OCI-LY3 (cell line): Measurements from ENCODE around the gene LBHD1.
A peak's percentile ranks its signal among the peaks of the same experiment; 100 is the strongest.
"Not testable (repeated sequence)": the region's sequence is repeated elsewhere in the genome, so short reads cannot be mapped to it uniquely, and the experiment has no call there.

Source experiments
- H2AFZ ChIP-seq: fragments of 200-600, 300-600 bp; shearing (Covaris generic); 2 replicates; pipeline ENCODE4 v1.6.0; 2014; ENCODE audit warnings: antibody characterized with exemption, low read depth, low read length
- H3K27ac ChIP-seq: fragments of 200-600, 300-600 bp; sonication (generic); 2 replicates; pipeline ENCODE4 v1.5.1; 2014; ENCODE audit warnings: mild to moderate bottlenecking, low read length, moderate library complexity, mixed read lengths
- H3K27me3 ChIP-seq: fragments of 200-600, 300-600 bp; sonication (generic); 2 replicates; pipeline ENCODE4 v1.6.1; 2014; ENCODE audit warnings: low read depth, low read length, mixed read lengths
- H3K36me3 ChIP-seq: fragments of 200-600, 300-600 bp; sonication (generic); replicated peaks from 2 replicates; pipeline ENCODE3; 2014; ENCODE audit warnings: low read depth, low read length, mixed read lengths
- H3K4me1 ChIP-seq: fragments of 300-600, 200-600 bp; sonication (generic); 2 replicates; pipeline ENCODE4 v1.6.1; 2014; ENCODE audit warnings: low read length, mixed read lengths
- H3K4me2 ChIP-seq: fragments of 200-600, 300-600 bp; sonication (generic); 2 replicates; pipeline ENCODE4 v1.6.1; 2014; ENCODE audit warnings: low read length, mixed read lengths
- H3K4me3 ChIP-seq: fragments of 300-600, 200-600 bp; sonication (generic); 2 replicates; pipeline ENCODE4 v1.5.1; 2014; ENCODE audit warnings: antibody characterized with exemption, mild to moderate bottlenecking, low read length, moderate library complexity
- H3K79me2 ChIP-seq: fragments of 300-600, 200-600 bp; shearing (Covaris generic); 2 replicates; pipeline ENCODE4 v1.6.1; 2014; ENCODE audit warnings: mild to moderate bottlenecking, low read length, mixed read lengths
- H3K9ac ChIP-seq: fragments of 300-600, 200-600 bp; shearing (Covaris generic); 2 replicates; pipeline ENCODE4 v1.6.0; 2014; ENCODE audit warnings: mild to moderate bottlenecking, low read length, moderate library complexity
- H3K9me3 ChIP-seq: fragments of 200-600, 300-600 bp; shearing (Covaris generic); 2 replicates; pipeline ENCODE4 v1.6.1; 2014; ENCODE audit warnings: low read length, mixed read lengths; ENCODE audit not compliant: insufficient read depth
- H4K20me1 ChIP-seq: fragments of 200-600, 300-600 bp; sonication (generic); 2 replicates; pipeline ENCODE4 v1.6.1; 2016; ENCODE audit warnings: low read length, mixed read lengths; ENCODE audit not compliant: insufficient read depth
- CTCF ChIP-seq: fragments of 200-600, 300-600 bp; sonication (generic); IDR thresholded peaks from 2 replicates; pipeline ENCODE4 v1.5.1; 2014; ENCODE audit warnings: antibody characterized with exemption, low read length, low read depth
- EZH2phosphoT487 ChIP-seq: fragments of 200-600 bp; shearing (Covaris generic); IDR thresholded peaks from 2 replicates; pipeline ENCODE4 v1.6.1; 2018; ENCODE audit warnings: antibody characterized with exemption, mixed run types, low read depth

The LBHD1 gene

GRCh38 chr11:62627713-62628112 is 44.4 kb downstream of the LBHD1 start:
- H3K9me3 ChIP-seq, result no peaks in the 10 kb centered on the region
- no peaks in the 10 kb centered on the region for H4K20me1 ChIP-seq
- H3K36me3 ChIP-seq, result peaks cover 56% of the 10 kb centered on the region
- no peak overlapping the region for H3K27ac ChIP-seq
- no peaks in the 10 kb centered on the region for H3K27me3 ChIP-seq
- H3K79me2 ChIP-seq, result no peaks in the 10 kb centered on the region
- H3K9ac ChIP-seq, result no peak overlapping the region
- no peak for TF ChIP-seq CTCF
- no peak for TF ChIP-seq EZH2phosphoT487
- H2AFZ ChIP-seq, result no peak overlapping the region
- no peaks in the 10 kb centered on the region for H3K4me1 ChIP-seq
- H3K4me3 ChIP-seq, result no peak overlapping the region
- H3K4me2 ChIP-seq, result no peak overlapping the region

- Histone ChIP-seq H3K36me3 (peaks cover 35% of the 10 kb centered on the region), H3K9me3 (no peaks in the 10 kb centered on the region), H2AFZ (peak overlapping the region; percentile 19; the same call in 1 of the 2 replicates), H3K9ac (peak overlapping the region; percentile 40; the same call in 1 of the 2 replicates), H3K79me2 (peaks cover 19% of the 10 kb centered on the region), H3K4me2 (peak overlapping the region; percentile 100), H3K27me3 (no peaks in the 10 kb centered on the region), H3K27ac (peak overlapping the region; percentile 77), H3K4me1 (peaks cover 14% of the 10 kb centered on the region), H3K4me3 (peak overlapping the region; percentile 83), H4K20me1 (no peaks in the 10 kb centered on the region)
- TF ChIP-seq EZH2phosphoT487, result no peak
- no peak for TF ChIP-seq CTCF
Measured at GRCh38 chr11:62622476-62623089, 49.5 kb downstream of the LBHD1 start.

GRCh38 chr11:62621567-62622470 is 50.2 kb downstream of the LBHD1 start, which contains the start of gene B3GAT3:
Gene B3GAT3 (minus strand): TSS chr11:62621986. CDS start chr11:62621947, 39 bp downstream.
- peaks cover 31% of the 10 kb centered on the region for H3K36me3 ChIP-seq
- H3K9ac ChIP-seq, result peak within 1 kb of the TSS; percentile 87
- peak within 1 kb of the TSS; percentile 19; the same call in 1 of the 2 replicates for H2AFZ ChIP-seq
- peak within 1 kb of the TSS; percentile 83 for H3K4me3 ChIP-seq
- H3K27me3 ChIP-seq, result no peaks in the 10 kb centered on the region
- H3K79me2 ChIP-seq, result peaks cover 19% of the 10 kb centered on the region
- no peaks in the 10 kb centered on the region for H3K9me3 ChIP-seq
- H3K27ac ChIP-seq, result peak within 1 kb of the TSS; percentile 77
- peaks cover 14% of the 10 kb centered on the region for H3K4me1 ChIP-seq
- H4K20me1 ChIP-seq, result no peaks in the 10 kb centered on the region
- no peak for TF ChIP-seq CTCF
- TF ChIP-seq EZH2phosphoT487, result no peak
- peak within 1 kb of the TSS; percentile 100 for H3K4me2 ChIP-seq

- H4K20me1 ChIP-seq, result no peaks in the 10 kb centered on the region
- H3K36me3 ChIP-seq, result peaks cover 24% of the 10 kb centered on the region
- H2AFZ ChIP-seq, result peak overlapping the region; percentile 6; the same call in 1 of the 2 replicates
- TF ChIP-seq EZH2phosphoT487 (no peak), CTCF (no peak)
- peak overlapping the region; percentile 87 for H3K9ac ChIP-seq
- peaks cover 19% of the 10 kb centered on the region for H3K79me2 ChIP-seq
- no peaks in the 10 kb centered on the region for H3K9me3 ChIP-seq
- H3K27me3 ChIP-seq, result no peaks in the 10 kb centered on the region
- peak overlapping the region; percentile 77 for H3K27ac ChIP-seq
- H3K4me3 ChIP-seq, result peak overlapping the region; percentile 83
- peaks cover 14% of the 10 kb centered on the region for H3K4me1 ChIP-seq
- peak overlapping the region; percentile 100 for H3K4me2 ChIP-seq
Measured at GRCh38 chr11:62621027-62621566, 51.0 kb downstream of the LBHD1 start.

GRCh38 chr11:62616957-62617356 is 55.1 kb downstream of the LBHD1 start:
- H2AFZ ChIP-seq, H3K27me3 ChIP-seq, H3K27ac ChIP-seq, H4K20me1 ChIP-seq, H3K4me3 ChIP-seq, H3K4me2 ChIP-seq, H3K9ac ChIP-seq, H3K9me3 ChIP-seq, H3K4me1 ChIP-seq: not testable (repeated sequence)
- Histone ChIP-seq H3K79me2 (peaks cover 19% of the 10 kb centered on the region), H3K36me3 (peaks cover 19% of the 10 kb centered on the region)
